ENCODE results near the gene CHGA.

CHGA gene

DNA sequence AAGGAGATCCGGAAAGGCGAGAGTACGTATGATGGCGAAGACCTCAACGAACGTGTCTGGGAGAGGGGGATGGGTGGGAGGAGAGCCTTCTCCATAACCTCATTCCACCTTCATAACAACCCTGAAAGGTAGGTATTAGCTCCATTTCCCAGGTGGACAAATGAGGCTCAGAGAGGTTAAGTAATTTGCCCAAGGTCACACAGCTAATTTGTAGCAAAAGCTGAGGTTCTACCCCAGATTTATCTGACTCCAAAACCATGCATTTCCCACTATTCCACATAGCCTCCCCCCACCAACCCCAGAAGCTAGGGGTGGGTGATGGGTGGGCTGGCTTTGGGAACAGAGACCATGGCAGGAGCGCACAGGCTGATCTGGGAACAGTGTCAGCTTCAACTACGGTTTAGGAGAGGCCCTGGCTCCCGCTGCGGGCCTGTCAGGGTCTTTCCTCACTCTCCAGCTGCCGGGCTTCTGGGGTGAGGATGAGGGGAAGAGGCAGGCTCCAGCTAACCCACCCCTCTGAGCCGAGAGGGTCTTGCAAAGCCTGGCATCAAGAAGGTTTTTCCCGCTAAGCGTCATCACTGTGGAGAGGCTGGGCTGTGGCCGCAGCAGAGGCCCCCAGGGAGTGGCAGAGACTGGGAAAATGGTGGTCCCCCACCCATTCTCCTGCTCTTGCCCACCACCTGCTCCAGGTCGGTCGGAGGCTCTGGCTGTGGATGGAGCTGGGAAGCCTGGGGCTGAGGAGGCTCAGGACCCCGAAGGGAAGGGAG, 8.9 kb downstream of the CHGA start:
- no peak for DNase-seq

DNA sequence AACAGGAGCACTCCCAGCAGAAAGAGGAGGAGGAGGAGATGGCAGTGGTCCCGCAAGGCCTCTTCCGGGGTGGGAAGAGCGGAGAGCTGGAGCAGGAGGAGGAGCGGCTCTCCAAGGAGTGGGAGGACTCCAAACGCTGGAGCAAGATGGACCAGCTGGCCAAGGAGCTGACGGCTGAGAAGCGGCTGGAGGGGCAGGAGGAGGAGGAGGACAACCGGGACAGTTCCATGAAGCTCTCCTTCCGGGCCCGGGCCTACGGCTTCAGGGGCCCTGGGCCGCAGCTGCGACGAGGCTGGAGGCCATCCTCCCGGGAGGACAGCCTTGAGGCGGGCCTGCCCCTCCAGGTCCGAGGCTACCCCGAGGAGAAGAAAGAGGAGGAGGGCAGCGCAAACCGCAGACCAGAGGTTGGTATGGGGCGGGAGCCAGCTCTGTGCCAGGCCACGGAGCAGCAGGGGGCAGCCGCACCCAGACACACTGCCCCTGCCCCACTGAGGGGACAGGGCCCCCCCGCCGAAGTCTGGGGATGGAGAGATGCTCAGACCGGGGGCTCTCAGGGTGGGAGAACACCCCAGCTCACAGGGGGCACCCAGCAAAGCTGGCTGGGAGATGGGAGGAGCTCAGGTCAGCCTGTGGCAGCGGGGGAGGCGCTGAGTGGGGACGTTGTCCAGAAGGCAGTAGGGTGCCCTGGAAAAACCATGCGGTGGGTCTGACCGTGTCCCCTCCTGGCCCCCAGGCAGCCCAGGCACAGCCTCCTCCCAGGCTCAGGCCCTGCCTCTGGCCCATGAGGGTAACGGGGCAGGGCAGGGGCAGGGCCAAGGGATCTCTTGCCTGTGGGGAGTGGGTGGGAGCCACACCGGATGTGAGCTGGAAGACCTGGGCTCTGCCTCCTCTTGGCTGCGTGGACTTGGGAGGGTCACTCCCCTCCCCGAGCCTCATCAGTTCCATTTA, 9.8 kb downstream of the CHGA start:
- no peak for DNase-seq

GRCh38 chr14:92933481-92933880, 10.5 kb downstream of the CHGA start:
- no peak for DNase-seq

DNA sequence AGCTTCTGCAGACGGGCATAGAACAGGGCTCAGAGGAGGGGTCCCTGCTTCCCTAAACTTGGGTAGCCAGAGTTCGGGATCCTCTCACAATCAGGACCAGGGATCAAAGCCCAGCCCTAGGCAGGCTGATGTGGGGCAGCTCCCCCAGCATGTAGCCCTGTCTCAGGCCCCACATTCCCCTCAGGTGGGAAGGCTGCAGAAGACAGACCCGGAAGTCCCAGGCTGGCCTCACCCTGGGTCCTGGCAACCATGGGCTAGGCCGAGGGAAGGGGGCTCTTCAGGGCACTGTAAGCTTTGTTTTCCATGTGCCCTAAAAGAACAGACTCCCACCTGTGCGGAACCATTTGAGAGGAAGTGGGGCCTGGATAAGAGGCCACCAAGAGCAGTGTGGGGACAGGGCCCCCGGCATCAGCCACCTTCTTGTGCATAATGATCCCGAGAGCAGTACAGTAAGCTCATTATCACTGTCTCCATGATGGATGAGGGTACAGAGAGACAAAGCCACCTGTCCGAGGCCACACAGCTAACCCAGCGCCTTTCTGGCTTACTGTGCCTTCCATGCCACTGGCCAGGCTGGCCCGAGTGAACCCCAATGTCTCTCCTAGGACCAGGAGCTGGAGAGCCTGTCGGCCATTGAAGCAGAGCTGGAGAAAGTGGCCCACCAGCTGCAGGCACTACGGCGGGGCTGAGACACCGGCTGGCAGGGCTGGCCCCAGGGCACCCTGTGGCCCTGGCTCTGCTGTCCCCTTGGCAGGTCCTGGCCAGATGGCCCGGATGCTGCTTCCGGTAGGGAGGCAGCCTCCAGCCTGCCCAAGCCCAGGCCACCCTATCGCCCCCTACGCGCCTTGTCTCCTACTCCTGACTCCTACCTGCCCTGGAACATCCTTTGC, 11.5 kb downstream of the CHGA start:
- no peak for DNase-seq

DNA sequence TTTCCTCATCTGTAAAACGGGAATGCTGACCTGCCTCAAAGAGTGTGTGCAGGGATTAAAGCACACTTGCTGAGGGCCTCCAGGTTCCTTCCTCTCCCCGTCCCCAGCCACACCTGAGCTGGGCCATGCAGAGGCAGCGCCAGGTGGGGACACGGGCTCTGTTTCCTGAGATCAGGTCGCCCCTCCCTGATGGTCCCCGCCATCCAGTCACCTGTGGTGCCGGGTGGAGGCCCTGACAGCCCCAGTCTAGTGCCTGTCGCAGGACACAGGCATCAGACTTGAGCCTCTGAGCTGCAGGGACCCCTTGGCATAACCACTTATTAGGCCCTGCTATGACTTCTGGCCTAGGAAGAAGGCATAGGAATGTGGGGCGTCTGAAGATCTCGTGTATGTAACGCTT, 12.5 kb downstream of the CHGA start:
- DNase-seq = no peak

DNA sequence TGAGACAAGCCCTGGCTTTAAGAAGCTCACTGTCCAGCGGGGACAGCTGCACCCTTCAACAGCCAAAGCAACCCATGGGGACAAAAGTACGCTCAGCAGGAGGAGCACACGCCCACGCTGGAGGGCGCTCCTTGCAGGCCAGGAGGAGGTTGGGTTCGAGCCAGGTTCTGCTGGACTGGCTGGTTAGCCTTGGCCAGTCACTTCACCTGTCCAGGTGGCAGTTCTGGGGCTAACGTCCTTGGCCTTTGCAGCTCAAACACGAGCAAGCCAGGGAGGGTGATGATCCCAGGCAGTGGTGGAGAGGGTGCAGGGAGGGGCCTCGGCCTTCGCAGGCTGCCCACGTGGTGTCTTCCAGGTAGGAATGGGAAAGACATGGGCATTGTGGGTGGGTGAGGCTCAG, 13.1 kb downstream of the CHGA start:
- DNase-seq = no peak

GRCh38 chr14:92937051-92937937, 14.3 kb downstream of the CHGA start:
- DNase-seq = peak; percentile 48

GRCh38 chr14:92938235-92938875, 15.4 kb downstream of the CHGA start:
- DNase-seq = peak; percentile 74

GRCh38 chr14:92938890-92939671, 16.1 kb downstream of the CHGA start:
- DNase-seq = no peak

DNA sequence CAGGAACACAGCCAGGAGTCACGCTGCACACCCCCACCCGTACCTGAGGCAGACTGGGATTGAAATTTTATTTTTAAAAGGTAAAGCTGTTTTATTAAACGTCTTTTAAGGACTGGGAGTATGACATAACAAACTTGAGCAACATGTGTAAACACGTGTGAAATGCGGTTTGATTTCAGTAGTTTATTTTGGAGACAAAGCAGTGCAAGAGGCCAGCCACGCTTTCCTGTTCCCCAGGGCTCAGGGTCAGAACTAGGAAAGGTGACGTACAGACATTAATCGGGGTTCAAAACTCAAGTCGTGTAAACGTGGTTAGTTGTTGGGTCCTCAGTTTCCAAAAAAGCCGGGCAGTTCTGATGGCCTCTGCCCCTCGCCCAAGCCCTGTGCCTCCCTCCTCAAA, 16.7 kb downstream of the CHGA start:
- no peak for DNase-seq

- DNase-seq = no peak
Observed at GRCh38 chr14:92940543-92940942, 17.6 kb downstream of the CHGA start.

- no peak for DNase-seq
Observed at GRCh38 chr14:92941531-92941930, 18.6 kb downstream of the CHGA start.

DNA sequence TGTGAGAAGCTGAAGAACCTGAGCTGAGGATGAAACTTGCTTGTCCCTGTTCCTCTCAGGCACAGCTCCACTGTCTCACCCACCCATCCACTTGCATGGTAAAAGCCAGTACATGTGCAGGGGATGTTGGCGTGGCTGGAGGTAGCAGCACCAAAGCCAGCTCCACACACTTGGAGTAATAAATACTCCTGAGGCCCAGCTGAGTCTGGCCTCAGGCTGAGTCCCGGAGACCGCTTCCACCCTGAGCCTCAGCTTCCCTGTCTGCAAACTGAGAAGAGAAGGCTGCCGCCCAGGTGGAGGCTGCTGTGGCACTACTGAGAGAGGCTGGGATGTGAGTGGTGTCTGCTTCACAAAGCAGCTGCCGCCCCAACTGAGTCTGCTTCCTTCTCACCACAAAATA, 19.2 kb downstream of the CHGA start:
- no peak for DNase-seq

GRCh38 chr14:92942576-92942975, 19.6 kb downstream of the CHGA start:
- no peak for DNase-seq

GRCh38 chr14:92942976-92943710, 20.2 kb downstream of the CHGA start:
- no peak for DNase-seq

- no peak for DNase-seq
Observed at GRCh38 chr14:92943855-92944570, 21.1 kb downstream of the CHGA start.

DNA sequence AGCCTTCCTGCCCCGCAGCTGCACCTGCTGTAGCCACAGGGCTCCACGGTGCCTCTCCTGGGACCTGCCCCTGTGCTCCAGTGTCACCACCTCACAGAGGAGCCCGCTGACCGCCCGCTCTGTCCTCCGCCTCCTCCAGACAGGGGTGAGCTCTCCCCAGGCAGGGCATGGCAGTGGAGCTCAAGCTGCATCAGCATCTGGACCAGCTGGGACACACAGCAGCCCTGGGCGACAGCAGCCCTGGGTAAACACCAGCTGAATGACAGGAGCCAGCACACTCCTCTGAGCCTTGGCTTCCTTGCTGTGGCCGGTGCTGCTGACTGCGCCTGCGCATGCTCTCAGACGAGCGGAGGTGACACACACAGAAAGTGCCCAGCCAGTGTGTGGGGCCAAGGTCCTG, 22.0 kb downstream of the CHGA start:
- peak; percentile 44 for DNase-seq

DNA sequence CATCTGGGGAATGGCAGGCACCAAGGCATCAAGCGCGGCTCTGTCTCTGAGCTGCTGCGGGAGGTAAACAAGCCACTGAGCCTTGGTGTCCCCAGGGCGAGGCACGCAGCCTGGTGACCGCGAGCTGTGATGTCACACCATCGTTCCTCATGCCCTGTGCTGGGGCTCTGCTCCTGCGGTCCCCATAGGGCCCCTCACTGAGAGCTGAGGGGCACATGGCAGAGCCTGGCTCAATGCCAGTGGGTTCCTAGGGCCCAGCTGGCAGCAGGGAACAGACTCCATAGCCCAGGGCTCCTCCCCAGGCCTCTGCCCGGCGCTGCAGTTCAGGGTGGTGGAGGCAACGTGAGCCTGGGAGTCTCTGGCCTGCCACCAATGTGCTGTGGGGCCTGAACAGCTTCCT, 22.6 kb downstream of the CHGA start:
- peak; percentile 21 for DNase-seq

Data from NCI-H2107 (cell line).